DOHH2 (cell line): ENCODE data around the gene JMJD6.

Source experiments
- EZH2phosphoT487 ChIP-seq: fragments of 200-600 bp; sonication (generic); IDR thresholded peaks from 2 replicates; pipeline ENCODE4 v1.6.1; 2017; ENCODE audit warnings: borderline replicate concordance, mild to moderate bottlenecking, antibody characterized with exemption, low read length, moderate library complexity, mixed read lengths
- TF ChIP-seq, protein P1 (sequence below): fragments of 200-600 bp; sonication (generic); IDR thresholded peaks from one replicate; pipeline ENCODE4 v1.5.1; 2014; ENCODE audit warnings: antibody characterized with exemption, mild to moderate bottlenecking, low read depth, low read length; ENCODE audit not compliant: poor library complexity, severe bottlenecking

DNA sequence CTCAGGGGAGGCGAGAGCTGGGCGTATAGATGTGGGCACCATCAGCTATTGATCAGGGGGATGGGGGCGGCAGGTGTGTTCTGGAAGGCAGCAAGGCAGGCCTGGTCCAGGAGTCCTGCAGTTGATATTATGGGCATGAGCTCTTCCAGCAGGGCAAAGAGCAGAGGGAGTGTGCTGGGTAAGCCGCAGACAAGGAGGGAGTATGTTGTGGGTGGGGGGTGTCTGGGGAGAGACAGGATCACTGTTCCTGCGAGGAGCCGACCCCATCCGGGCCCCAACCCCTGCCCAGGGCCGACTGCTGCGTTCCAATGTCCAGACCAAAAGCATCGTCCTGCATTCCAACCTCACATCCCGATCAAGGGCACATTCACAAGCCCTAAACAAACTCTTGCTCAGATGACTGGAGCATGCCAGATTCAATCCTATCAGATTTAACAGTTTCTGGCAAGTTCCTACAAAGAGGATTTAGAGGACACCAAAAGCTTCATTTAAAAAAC, 24.9 kb downstream of the JMJD6 start:
- TF ChIP-seq, protein P1, sequence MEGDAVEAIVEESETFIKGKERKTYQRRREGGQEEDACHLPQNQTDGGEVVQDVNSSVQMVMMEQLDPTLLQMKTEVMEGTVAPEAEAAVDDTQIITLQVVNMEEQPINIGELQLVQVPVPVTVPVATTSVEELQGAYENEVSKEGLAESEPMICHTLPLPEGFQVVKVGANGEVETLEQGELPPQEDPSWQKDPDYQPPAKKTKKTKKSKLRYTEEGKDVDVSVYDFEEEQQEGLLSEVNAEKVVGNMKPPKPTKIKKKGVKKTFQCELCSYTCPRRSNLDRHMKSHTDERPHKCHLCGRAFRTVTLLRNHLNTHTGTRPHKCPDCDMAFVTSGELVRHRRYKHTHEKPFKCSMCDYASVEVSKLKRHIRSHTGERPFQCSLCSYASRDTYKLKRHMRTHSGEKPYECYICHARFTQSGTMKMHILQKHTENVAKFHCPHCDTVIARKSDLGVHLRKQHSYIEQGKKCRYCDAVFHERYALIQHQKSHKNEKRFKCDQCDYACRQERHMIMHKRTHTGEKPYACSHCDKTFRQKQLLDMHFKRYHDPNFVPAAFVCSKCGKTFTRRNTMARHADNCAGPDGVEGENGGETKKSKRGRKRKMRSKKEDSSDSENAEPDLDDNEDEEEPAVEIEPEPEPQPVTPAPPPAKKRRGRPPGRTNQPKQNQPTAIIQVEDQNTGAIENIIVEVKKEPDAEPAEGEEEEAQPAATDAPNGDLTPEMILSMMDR = no peak
- no peak for TF ChIP-seq EZH2phosphoT487
